Heart left ventricle (tissue), 16 donors: ENCODE measurements around the gene SYT12. TPM values are rescaled to one million over a fixed set of nuclear protein-coding genes. Genes with fewer than 3 reads are reported as not detected.

Source experiments
- ATAC-seq, 4 donors: fragments of 200-7000 bp; cut with Tn5 transposase; one replicate each; pipeline ENCODE4 v1.9.1; 2020 to 2022; ENCODE audit warnings: moderate library complexity in 4 of 4, mild to moderate bottlenecking in 3 of 4, moderate number of reproducible peaks in 1 of 4
- DNase-seq, 5 donors: peaks; one replicate each; pipeline ENCODE4 v3.0.0-alpha.2; 2020
- H3K27ac ChIP-seq, 12 donors: fragments of 200-600 bp; sonication (generic) in 4 of 12; one replicate each; pipeline versions ENCODE4 v1.5.0 to v1.8.0; 2016 to 2022; ENCODE audit warnings: mild to moderate bottlenecking in 2 of 12
- H3K27me3 ChIP-seq, 9 donors: fragments of 200-600 bp; sonication (generic) in 2 of 9; one replicate each; pipeline versions ENCODE4 v1.5.1 to v1.8.0; 2016 to 2022; ENCODE audit warnings: mild to moderate bottlenecking in 3 of 9
- H3K36me3 ChIP-seq, 9 donors: fragments of 200-600 bp; sonication (generic) in 2 of 9; one replicate each; pipeline versions ENCODE4 v1.5.0 to v1.8.0; 2018 to 2022; ENCODE audit warnings: mild to moderate bottlenecking in 2 of 9
- H3K4me1 ChIP-seq, 12 donors: fragments of 200-600 bp; sonication (generic) in 4 of 12; one replicate each; pipeline versions ENCODE4 v1.5.0 to v1.8.0; 2016 to 2022; ENCODE audit warnings: mild to moderate bottlenecking in 3 of 12
- H3K4me3 ChIP-seq, 12 donors: fragments of 200-600 bp; sonication (generic) in 4 of 12; one replicate each; pipeline versions ENCODE4 v1.5.0 to v1.8.0; 2017 to 2022; ENCODE audit warnings: mild to moderate bottlenecking in 9 of 12, moderate library complexity in 4 of 12
- H3K9me3 ChIP-seq, 12 donors: fragments of 200-600 bp; sonication (generic) in 4 of 12; one replicate each; pipeline versions ENCODE4 v1.5.0 to v1.8.0; 2016 to 2022; ENCODE audit warnings: mild to moderate bottlenecking in 1 of 12
- POLR2A ChIP-seq, 2 donors: fragments of 450-650 bp; IDR thresholded peaks; one replicate each; pipeline ENCODE4 v1.6.1; 2017; ENCODE audit warnings: antibody characterized with exemption in 2 of 2, mild to moderate bottlenecking in 2 of 2, moderate library complexity in 2 of 2
- WGBS, 4 donors: extraction: QIAGEN DNeasy Blood & Tissue Kit in 2 of 4; methylation state at CpG; one replicate each; pipeline versions ENCODE4 v1.1.5 to v1.1.7; 2013 to 2018; 5-methylcytosine and 5-hydroxymethylcytosine counted together
- intact Hi-C, 10 donors: fragments of 100-400 bp; cut with DNase I; formaldehyde crosslinking; loops; one replicate each; pipeline versions ENCODE4 v1.11.1 to v1.14.2; 2022
- polyA plus RNA-seq, 2 donors: library from polyadenylated mRNA; stranded (reverse); fragments of 200-250 nt; gene quantifications; one replicate each; pipeline ENCODE4 v1.2.3, GENCODE V29; 2013
- total RNA-seq, 9 donors: library from RNA; depleted of rRNA in 2 of 9; stranded (reverse); fragments of >200 nt in 2 of 9; fragmentation: NEBNext Ultra II Directional in 3 of 9; extraction: Animal tissue kit (Norgen Biotek cat#: 25700) in 3 of 9; gene quantifications; one replicate each; pipeline versions ENCODE4 v1.1.0 to v1.2.4, GENCODE V29; 2016 to 2023
- TF ChIP-seq, protein P1 (sequence below), 12 donors: fragments of 200-600 bp; sonication (generic) in 4 of 12; IDR thresholded peaks; one replicate each; pipeline versions ENCODE4 v1.5.0 to v1.8.0; 2018 to 2022; ENCODE audit warnings: antibody characterized with exemption in 12 of 12, mild to moderate bottlenecking in 5 of 12
- donor health status: ischemic (EF 13 %, LVEDD 7.1; RV severe dilation, severe dysfunction).
- donor health status: healthy with polysubstance abuse.
- donor health status: DM: no; HTN: yes; CAD: no.
- donor health status: DM: no; HTN: no; CAD: no.
- donor health status: ischemic (EF 25% LVEDD 6.9; RV normal size, moderate dysfunction).
- donor health status: ischemic (EF 25% LVEDD 5.7; RV mildly dilated, moderate dysfunction).
- donor health status: healthy.
- donor health status: DM: yes; HTN: yes; CAD: no.
- donor health status: ischemic (EF 35%, LVEDD 5.7; RV mildly dilated, moderate dysfunction).
- donor health status: nonischemic (EF 11% LVEDD 7.7; RV severe dilation, severe dysfunction).
- donor health status: DM: yes; HTN: yes; CAD: no.
- donor health status: PGD.
- donor health status: ischemic (EF 29% LVEDD 5.4; RV normal size, mild dysfunction).
- donor health status: nonischemic (EF 23%, LVEDD 6.1; RV moderate dilation, normal function).

The SYT12 gene
- total and polyA plus RNA-seq, 11 donors = 0.04 to 2.2 (median 0.40) TPM; not detected in 2

GRCh38 chr11:67030976-67031375 is 8.0 kb downstream of the SYT12 start:
- intact Hi-C loops = no loop called here
- TF ChIP-seq, protein P1, sequence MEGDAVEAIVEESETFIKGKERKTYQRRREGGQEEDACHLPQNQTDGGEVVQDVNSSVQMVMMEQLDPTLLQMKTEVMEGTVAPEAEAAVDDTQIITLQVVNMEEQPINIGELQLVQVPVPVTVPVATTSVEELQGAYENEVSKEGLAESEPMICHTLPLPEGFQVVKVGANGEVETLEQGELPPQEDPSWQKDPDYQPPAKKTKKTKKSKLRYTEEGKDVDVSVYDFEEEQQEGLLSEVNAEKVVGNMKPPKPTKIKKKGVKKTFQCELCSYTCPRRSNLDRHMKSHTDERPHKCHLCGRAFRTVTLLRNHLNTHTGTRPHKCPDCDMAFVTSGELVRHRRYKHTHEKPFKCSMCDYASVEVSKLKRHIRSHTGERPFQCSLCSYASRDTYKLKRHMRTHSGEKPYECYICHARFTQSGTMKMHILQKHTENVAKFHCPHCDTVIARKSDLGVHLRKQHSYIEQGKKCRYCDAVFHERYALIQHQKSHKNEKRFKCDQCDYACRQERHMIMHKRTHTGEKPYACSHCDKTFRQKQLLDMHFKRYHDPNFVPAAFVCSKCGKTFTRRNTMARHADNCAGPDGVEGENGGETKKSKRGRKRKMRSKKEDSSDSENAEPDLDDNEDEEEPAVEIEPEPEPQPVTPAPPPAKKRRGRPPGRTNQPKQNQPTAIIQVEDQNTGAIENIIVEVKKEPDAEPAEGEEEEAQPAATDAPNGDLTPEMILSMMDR (IDR thresholded peaks at IDR 0.05) = no peak
- no peak for TF ChIP-seq POLR2A (IDR thresholded peaks at IDR 0.05)
- Histone ChIP-seq H3K27me3 (peaks cover 0 to 7% (median 0%) of the 10 kb centered on the region in 9 donors), H3K27ac (no peak overlapping the region), H3K4me3 (no peak overlapping the region), H3K9me3 (no peaks in the 10 kb centered on the region), H3K36me3 (no peaks in the 10 kb centered on the region), H3K4me1 (peaks cover 0 to 11% (median 0%) of the 10 kb centered on the region in 12 donors)
- no peak for DNase-seq
- ATAC-seq = no peak
- 72 to 84% (median 77%) methylated on average over 8 to 9 of the region's 9 CpGs for WGBS, 4 donors

DNA sequence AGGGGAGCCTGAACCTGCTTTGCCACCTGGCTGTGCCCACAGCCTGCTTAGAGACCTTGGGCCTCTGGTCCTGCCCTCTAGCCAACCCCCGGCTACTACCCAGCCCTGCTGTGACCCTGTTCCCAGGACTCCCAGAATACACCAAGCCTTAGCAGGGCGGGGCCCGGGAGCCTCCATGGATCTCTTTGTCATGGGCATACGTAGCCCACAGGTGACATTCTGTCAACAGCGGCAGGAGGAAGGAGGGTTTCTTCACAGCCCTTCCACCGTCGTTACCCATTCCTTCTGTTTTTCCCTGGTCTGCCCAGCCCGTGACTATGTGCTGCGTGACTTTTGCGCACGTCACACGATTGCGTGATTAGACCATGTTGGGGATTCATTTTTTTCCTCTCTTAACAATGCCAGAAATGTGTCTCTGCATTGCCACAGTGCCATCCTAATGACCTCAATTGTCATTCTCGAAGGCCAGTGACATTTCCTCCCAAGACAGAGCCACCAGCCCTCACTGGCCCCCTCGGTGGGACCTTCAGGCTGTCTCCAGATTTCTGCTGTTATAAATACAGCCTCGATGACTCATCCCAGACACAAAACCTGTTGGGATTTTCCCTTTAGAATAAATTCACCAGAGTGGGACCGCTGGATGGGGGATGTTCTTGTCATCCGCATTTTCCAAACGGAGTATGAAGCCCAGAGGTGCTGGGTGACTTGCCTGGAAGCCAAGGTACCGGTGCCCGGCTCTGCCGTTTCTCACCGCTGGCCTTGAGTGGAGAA is 9.0 kb downstream of the SYT12 start:
- no peaks in the 10 kb centered on the region for H3K9me3 ChIP-seq
- no peak overlapping the region for H3K4me3 ChIP-seq
- H3K27me3 ChIP-seq = peaks cover 0 to 4% (median 0%) of the 10 kb centered on the region in 9 donors
- WGBS, 4 donors = 78 to 83% (median 80%) methylated on average over 23 of the region's 23 CpGs
- intact Hi-C loops = no loop called here
- peaks cover 0 to 11% (median 0%) of the 10 kb centered on the region in 12 donors for H3K4me1 ChIP-seq
- ATAC-seq = no peak
- no peak for DNase-seq
- no peak overlapping the region for H3K27ac ChIP-seq
- no peaks in the 10 kb centered on the region for H3K36me3 ChIP-seq
- no peak for TF ChIP-seq POLR2A (IDR thresholded peaks at IDR 0.05)
- TF ChIP-seq, protein P1 (IDR thresholded peaks at IDR 0.05) = no peak

DNA sequence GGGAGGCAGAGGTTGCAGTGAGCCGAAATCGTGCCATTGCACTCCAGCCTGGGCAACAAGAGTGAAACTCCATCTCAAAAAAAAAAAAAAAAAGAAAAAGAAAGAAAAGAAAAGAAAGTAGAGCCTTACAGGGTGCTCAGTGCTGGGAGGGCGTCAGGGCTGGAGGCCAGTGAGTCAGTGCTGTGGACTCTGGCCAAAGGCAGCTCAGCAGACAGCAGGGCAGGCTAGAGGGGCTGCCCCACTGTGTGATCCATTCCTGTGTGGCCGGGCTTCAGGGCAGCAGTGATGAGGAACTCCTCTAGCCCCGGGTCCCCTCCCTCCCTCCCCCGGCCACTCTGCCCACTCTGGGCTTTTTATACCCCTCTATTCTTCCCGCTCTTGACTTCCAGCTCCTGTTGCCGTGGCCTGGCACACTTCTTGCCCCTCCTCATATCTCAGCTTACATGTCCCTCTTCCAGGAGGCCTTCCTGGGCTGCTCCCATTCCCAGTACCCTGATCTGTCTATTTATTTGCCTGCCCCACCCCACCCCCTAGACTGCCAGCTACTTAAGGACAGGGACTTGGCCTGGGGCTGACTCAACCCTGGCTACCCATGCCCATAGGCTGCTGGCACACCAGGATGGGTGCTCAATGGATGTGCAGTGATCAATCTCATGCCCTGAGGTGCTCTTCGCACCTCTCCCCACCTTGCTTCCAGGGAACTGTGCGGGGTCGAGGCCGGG is 10.1 kb downstream of the SYT12 start:
- 77 to 82% (median 79%) methylated on average over 12 of the region's 12 CpGs for WGBS, 4 donors
- Histone ChIP-seq H3K27me3 (peaks cover 0 to 4% (median 0%) of the 10 kb centered on the region in 9 donors), H3K4me3 (no peak overlapping the region), H3K36me3 (no peaks in the 10 kb centered on the region), H3K27ac (no peak overlapping the region), H3K4me1 (peaks cover 0 to 11% (median 0%) of the 10 kb centered on the region in 12 donors), H3K9me3 (no peaks in the 10 kb centered on the region)
- intact Hi-C loops = no loop called here
- TF ChIP-seq, protein P1 (IDR thresholded peaks at IDR 0.05) = no peak
- no peak for TF ChIP-seq POLR2A (IDR thresholded peaks at IDR 0.05)
- ATAC-seq = peak in 3 of 4 donors; percentile 39 to 78 (median 72)
- DNase-seq = no peak

DNA sequence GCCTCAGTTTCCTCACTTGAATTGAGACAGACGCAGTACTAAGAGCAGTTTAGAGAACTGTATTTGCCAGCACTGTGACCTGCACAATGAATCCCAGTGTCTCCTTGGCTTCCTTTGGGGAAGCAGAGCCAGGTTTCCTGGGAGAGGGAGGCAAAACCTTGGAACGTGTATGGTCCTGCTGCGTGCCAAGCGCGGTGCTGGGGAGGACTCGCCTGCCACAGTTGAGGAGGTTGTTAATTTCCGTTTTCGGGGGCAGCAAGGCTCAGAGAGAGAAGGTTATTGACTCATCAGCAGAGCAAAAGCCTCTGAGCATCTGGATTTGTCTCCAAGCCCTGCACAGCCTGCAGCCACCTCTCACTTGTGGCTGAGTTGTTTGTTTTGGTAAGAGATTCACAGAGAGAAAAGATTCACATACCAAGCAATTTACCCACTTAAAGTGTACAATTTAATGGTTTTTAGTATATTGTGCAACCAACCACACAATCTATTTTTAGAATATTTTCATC is 10.8 kb downstream of the SYT12 start:
- DNase-seq = no peak
- H3K27ac ChIP-seq = no peak overlapping the region
- H3K4me1 ChIP-seq = peaks cover 0 to 11% (median 0%) of the 10 kb centered on the region in 12 donors
- TF ChIP-seq, protein P1 (IDR thresholded peaks at IDR 0.05) = no peak
- TF ChIP-seq POLR2A (IDR thresholded peaks at IDR 0.05) = no peak
- no peaks in the 10 kb centered on the region for H3K9me3 ChIP-seq
- H3K36me3 ChIP-seq = no peaks in the 10 kb centered on the region
- 66 to 86% (median 77%) methylated on average over 8 of the region's 8 CpGs for WGBS, 4 donors
- H3K4me3 ChIP-seq = no peak overlapping the region
- peak in 1 of 4 donors; percentile 43 for ATAC-seq
- intact Hi-C loops = no loop called here
- peaks cover 0 to 4% (median 0%) of the 10 kb centered on the region in 9 donors for H3K27me3 ChIP-seq
